ENCODE data around the gene ALDH1A3. TPM values are rescaled to one million over a fixed set of nuclear protein-coding genes. Genes with fewer than 3 reads are reported as not detected.

Gene ALDH1A3
- polyA plus RNA-seq, 4 donors: 3.8 to 37.3 (median 11.4) TPM

- Histone ChIP-seq H3K4me1 (ENCODE audit: control insufficient read depth in 3 of 3, insufficient read depth in 2 of 3, low read depth in 1 of 3, low read length in 2 of 3) (no peaks in the 10 kb centered on the region), H3K9me3 (ENCODE audit: control insufficient read depth in 2 of 2, insufficient read depth in 1 of 2, low read depth in 1 of 2, low read length in 1 of 2) (peaks cover 0 to 4% of the 10 kb centered on the region in 2 donors), H3K36me3 (ENCODE audit: control insufficient read depth in 3 of 3, insufficient read depth in 2 of 3, low read depth in 1 of 3, low read length in 3 of 3) (peaks cover 0 to 15% (median 0%) of the 10 kb centered on the region in 3 donors), H3K27me3 (ENCODE audit: control insufficient read depth in 3 of 3, insufficient read depth in 3 of 3, low read length in 3 of 3) (peaks cover 0 to 4% (median 0%) of the 10 kb centered on the region in 3 donors), H3K4me3 (ENCODE audit: low read depth in 1 of 3, low read length in 3 of 3) (no peak overlapping the region), H3K27ac (ENCODE audit: low read depth in 1 of 3, low read length in 2 of 3) (peak overlapping the region in 1 of 3 donors; percentile 10)
- FAIRE-seq (no peak), DNase-seq (no peak)
- 73 to 89% (median 85%) methylated on average over 4 of the region's 4 CpGs for WGBS, 3 donors
Measured at GRCh38 chr15:100909565-100909964, 29.9 kb downstream of the ALDH1A3 start.

DNA sequence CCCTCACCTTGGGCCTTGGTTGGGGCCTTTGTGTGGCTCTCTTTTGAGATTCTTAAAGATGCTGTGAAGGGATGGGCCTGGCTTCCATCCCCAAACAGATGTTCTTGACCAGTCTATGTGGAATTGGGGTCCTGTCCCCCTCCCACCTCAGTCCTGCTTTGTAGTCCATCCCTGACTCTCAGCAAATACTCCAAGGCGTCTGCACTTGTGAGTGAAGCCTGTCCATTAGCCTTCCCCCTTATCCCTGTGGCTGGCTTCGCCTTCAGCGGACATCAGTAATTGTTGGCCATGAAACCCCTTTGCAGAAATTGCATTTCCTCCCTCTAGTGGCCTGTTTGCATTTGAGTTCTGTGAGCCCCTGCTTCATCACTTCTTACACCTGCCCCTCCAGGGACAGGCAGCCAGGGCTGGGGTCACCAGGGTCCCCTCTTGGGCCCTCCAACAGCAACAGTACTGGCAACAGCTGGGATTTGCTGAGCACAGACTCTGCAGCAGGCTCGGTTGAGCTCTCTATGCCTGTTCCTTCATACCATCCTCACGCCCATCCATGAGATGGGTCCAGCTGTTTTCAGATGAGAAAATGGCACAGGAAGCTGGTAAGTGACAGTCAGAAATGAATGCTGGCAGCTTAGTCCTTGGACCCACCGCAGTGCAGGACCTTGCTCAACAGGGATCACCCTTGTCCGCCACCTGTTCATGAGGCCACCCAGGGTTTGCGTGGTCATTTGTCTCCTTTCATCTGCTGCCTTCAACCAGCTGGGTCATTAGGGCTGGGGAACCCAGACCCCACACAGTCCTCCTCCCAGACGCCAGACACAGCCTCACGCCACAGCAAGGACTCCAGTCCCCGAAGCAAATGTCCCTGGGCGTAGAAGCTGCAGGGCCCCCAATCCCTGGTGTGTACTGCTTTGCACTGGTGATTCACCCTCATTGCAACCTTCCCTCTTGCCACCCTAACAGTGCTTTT, 30.6 kb downstream of the ALDH1A3 start:
- Histone ChIP-seq H3K27me3 (ENCODE audit: control insufficient read depth in 3 of 3, insufficient read depth in 3 of 3, low read length in 3 of 3) (peaks cover 0 to 4% (median 0%) of the 10 kb centered on the region in 3 donors), H3K36me3 (ENCODE audit: control insufficient read depth in 3 of 3, insufficient read depth in 2 of 3, low read depth in 1 of 3, low read length in 3 of 3) (peaks cover 0 to 15% (median 0%) of the 10 kb centered on the region in 3 donors), H3K4me1 (ENCODE audit: control insufficient read depth in 3 of 3, insufficient read depth in 2 of 3, low read depth in 1 of 3, low read length in 2 of 3) (no peaks in the 10 kb centered on the region), H3K9me3 (ENCODE audit: control insufficient read depth in 2 of 2, insufficient read depth in 1 of 2, low read depth in 1 of 2, low read length in 1 of 2) (peaks cover 0 to 4% of the 10 kb centered on the region in 2 donors), H3K27ac (ENCODE audit: low read depth in 1 of 3, low read length in 2 of 3) (peak overlapping the region in 1 of 3 donors; percentile 10), H3K4me3 (ENCODE audit: low read depth in 1 of 3, low read length in 3 of 3) (no peak overlapping the region)
- FAIRE-seq (no peak), DNase-seq (no peak)
- 76 to 85% (median 80%) methylated on average over 12 of the region's 12 CpGs for WGBS, 3 donors

DNA sequence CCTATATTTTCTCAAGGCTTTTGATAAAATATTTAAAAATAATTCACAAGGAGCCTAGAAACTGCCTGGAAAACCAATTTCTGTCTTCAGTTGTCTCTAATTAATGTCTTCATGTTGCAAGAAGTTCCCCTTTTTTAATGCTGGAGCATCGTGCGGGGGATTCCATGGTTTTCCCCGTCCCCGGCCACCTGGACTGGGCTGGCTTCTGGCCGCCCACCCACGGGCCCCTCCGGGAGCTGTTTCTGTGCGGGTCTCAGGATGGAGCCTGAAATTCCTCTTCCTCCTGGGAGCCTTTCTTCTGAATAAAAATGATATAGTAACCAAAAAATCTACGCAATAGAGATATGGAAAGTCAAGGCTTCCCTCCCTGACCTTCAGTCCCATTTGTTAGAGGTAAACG, 31.5 kb downstream of the ALDH1A3 start:
- H3K27ac ChIP-seq (ENCODE audit: low read depth in 1 of 3, low read length in 2 of 3): no peak overlapping the region
- FAIRE-seq: no peak

DNA sequence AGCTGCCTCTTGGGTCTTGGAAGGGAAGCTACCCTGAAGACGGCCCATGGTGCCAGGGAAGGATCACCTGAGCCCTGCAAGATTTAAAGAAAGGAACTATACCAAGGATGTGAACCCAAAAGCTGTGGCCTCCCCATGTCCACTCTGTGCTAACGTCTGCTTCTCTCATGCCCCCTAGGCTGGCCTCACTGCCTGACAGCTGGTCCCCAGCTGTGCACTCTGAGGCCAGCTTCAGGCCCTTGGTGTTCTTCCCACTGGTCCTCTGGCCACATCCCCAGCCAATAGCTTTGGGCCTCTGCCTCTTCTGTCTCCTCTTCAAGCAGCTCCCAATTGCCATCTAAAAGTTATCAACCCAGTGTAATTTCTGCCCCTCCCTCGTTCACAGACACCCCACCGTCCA, 34.3 kb downstream of the ALDH1A3 start:
- H3K36me3 ChIP-seq (ENCODE audit: control insufficient read depth in 3 of 3, insufficient read depth in 2 of 3, low read depth in 1 of 3, low read length in 3 of 3): peaks cover 0 to 8% (median 0%) of the 10 kb centered on the region in 3 donors
- H3K9me3 ChIP-seq (ENCODE audit: control insufficient read depth in 2 of 2, insufficient read depth in 1 of 2, low read depth in 1 of 2, low read length in 1 of 2): peaks cover 0 to 4% of the 10 kb centered on the region in 2 donors
- FAIRE-seq (no peak), DNase-seq (no peak)
- H3K27ac ChIP-seq (ENCODE audit: low read depth in 1 of 3, low read length in 2 of 3): no peak overlapping the region
- H3K27me3 ChIP-seq (ENCODE audit: control insufficient read depth in 3 of 3, insufficient read depth in 3 of 3, low read length in 3 of 3): peaks cover 0 to 14% (median 0%) of the 10 kb centered on the region in 3 donors
- 76 to 90% (median 85%) methylated on average over 4 of the region's 4 CpGs for WGBS, 3 donors
- H3K4me3 ChIP-seq (ENCODE audit: low read depth in 1 of 3, low read length in 3 of 3): no peak overlapping the region
- peaks cover 0 to 6% (median 0%) of the 10 kb centered on the region in 3 donors for H3K4me1 ChIP-seq (ENCODE audit: control insufficient read depth in 3 of 3, insufficient read depth in 2 of 3, low read depth in 1 of 3, low read length in 2 of 3)

More for the DNA sequence above, 31.5 kb downstream of the ALDH1A3 start:
- H3K9me3 ChIP-seq (ENCODE audit: control insufficient read depth in 2 of 2, insufficient read depth in 1 of 2, low read depth in 1 of 2, low read length in 1 of 2): peaks cover 0 to 4% of the 10 kb centered on the region in 2 donors
- no peak overlapping the region for H3K4me3 ChIP-seq (ENCODE audit: low read depth in 1 of 3, low read length in 3 of 3)
- no peak for DNase-seq
- WGBS, 3 donors: 86 to 89% (median 86%) methylated on average over 10 of the region's 10 CpGs
- H3K27me3 ChIP-seq (ENCODE audit: control insufficient read depth in 3 of 3, insufficient read depth in 3 of 3, low read length in 3 of 3): peaks cover 0 to 4% (median 0%) of the 10 kb centered on the region in 3 donors
- H3K4me1 ChIP-seq (ENCODE audit: control insufficient read depth in 3 of 3, insufficient read depth in 2 of 3, low read depth in 1 of 3, low read length in 2 of 3): no peaks in the 10 kb centered on the region
- H3K36me3 ChIP-seq (ENCODE audit: control insufficient read depth in 3 of 3, insufficient read depth in 2 of 3, low read depth in 1 of 3, low read length in 3 of 3): peaks cover 0 to 10% (median 0%) of the 10 kb centered on the region in 3 donors

DNA sequence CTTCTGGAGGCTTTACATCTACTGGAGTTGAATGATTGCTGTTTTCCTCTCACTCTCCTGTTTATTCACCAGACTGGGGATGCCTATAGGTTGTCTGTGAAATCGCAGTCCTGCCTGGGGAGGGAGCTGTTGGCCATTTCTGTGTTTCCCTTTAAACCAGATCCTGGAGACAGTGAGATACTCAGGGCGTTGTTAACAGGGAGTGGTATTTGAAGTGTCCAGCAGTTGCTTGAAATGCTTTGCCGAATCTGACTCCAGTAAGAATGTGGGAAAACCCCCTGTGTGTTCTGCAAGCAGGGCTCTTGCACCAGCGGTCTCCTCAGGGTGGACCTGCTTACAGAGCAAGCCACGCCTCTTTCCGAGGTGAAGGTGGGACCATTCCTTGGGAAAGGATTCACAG, 35.2 kb downstream of the ALDH1A3 start:
- peak in 1 of 2 donors; percentile 19 for DNase-seq
- 71 to 87% (median 82%) methylated on average over 6 of the region's 6 CpGs for WGBS, 3 donors

GRCh38 chr15:100918034-100918689, 38.5 kb downstream of the ALDH1A3 start:
- FAIRE-seq: no peak
- peaks cover 0 to 2% (median 0%) of the 10 kb centered on the region in 3 donors for H3K36me3 ChIP-seq (ENCODE audit: control insufficient read depth in 3 of 3, insufficient read depth in 2 of 3, low read depth in 1 of 3, low read length in 3 of 3)
- peaks cover 0 to 35% (median 0%) of the 10 kb centered on the region in 3 donors for H3K27me3 ChIP-seq (ENCODE audit: control insufficient read depth in 3 of 3, insufficient read depth in 3 of 3, low read length in 3 of 3)
- peaks cover 0 to 6% (median 0%) of the 10 kb centered on the region in 3 donors for H3K4me1 ChIP-seq (ENCODE audit: control insufficient read depth in 3 of 3, insufficient read depth in 2 of 3, low read depth in 1 of 3, low read length in 2 of 3)
- WGBS, 3 donors: 1 to 2% (median 1%) methylated on average over 41 to 42 of the region's 42 CpGs
- peak overlapping the region in 2 of 3 donors; percentile 30 to 88 for H3K27ac ChIP-seq (ENCODE audit: low read depth in 1 of 3, low read length in 2 of 3)
- peak overlapping the region; percentile 39 to 84 (median 49) for H3K4me3 ChIP-seq (ENCODE audit: low read depth in 1 of 3, low read length in 3 of 3)
- peaks cover 0 to 4% of the 10 kb centered on the region in 2 donors for H3K9me3 ChIP-seq (ENCODE audit: control insufficient read depth in 2 of 2, insufficient read depth in 1 of 2, low read depth in 1 of 2, low read length in 1 of 2)
- peak; percentile 82 to 88 for DNase-seq

More for the DNA sequence above, 35.2 kb downstream of the ALDH1A3 start:
- H3K36me3 ChIP-seq (ENCODE audit: control insufficient read depth in 3 of 3, insufficient read depth in 2 of 3, low read depth in 1 of 3, low read length in 3 of 3): peaks cover 0 to 8% (median 0%) of the 10 kb centered on the region in 3 donors
- no peak overlapping the region for H3K27ac ChIP-seq (ENCODE audit: low read depth in 1 of 3, low read length in 2 of 3)
- peaks cover 0 to 18% (median 0%) of the 10 kb centered on the region in 3 donors for H3K27me3 ChIP-seq (ENCODE audit: control insufficient read depth in 3 of 3, insufficient read depth in 3 of 3, low read length in 3 of 3)
- H3K9me3 ChIP-seq (ENCODE audit: control insufficient read depth in 2 of 2, insufficient read depth in 1 of 2, low read depth in 1 of 2, low read length in 1 of 2): peaks cover 0 to 4% of the 10 kb centered on the region in 2 donors
- no peak for FAIRE-seq
- no peak overlapping the region for H3K4me3 ChIP-seq (ENCODE audit: low read depth in 1 of 3, low read length in 3 of 3)
- peaks cover 0 to 6% (median 0%) of the 10 kb centered on the region in 3 donors for H3K4me1 ChIP-seq (ENCODE audit: control insufficient read depth in 3 of 3, insufficient read depth in 2 of 3, low read depth in 1 of 3, low read length in 2 of 3)

DNA sequence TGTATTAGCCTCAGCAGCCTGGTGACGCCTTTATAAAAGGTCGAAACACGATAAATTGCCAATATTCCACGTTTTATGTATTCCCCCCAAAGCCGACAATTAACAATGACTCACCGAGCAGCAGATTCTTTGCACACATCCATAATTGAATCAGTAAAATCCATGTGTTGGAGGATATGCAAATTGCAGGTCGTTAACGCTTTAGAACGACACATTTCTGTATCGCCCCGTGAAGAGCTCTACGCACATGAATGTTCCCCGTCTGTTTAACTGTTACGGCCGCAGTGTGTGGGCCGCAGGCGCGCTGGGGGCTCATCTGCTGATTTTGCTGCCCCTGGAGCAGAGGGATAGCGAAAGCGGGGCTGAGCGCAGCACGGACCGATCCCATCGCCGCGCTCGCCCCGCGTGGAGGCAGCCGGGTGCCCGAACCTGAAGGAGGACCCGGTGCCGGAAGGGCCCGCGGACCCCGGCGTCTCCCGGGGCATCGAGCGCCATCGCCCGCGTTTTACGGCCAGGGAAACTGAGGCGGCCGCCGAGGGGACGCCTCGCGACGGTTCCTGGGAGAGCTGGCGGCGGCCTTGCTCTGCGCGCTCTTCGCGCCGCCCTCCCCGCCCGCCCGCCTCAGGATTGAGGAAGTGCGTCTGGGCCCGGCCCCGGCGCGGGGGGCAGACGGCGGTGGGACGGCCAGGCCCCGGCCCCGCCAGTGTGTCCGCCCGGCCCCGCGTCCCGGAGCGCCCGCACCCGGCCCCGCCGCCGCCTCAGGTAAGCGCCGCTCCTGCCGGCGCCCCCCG, 39.3 kb downstream of the ALDH1A3 start, which contains the start of gene LRRK1:
LRRK1 (plus strand) TSS at position 668 of the 791 bp plus-strand sequence. CDS start 5,276 bp downstream, outside the sequence.
- DNase-seq (peak; percentile 45 to 70), FAIRE-seq (no peak)
- peaks cover 0 to 2% (median 0%) of the 10 kb centered on the region in 3 donors for H3K36me3 ChIP-seq (ENCODE audit: control insufficient read depth in 3 of 3, insufficient read depth in 2 of 3, low read depth in 1 of 3, low read length in 3 of 3)
- H3K27ac ChIP-seq (ENCODE audit: low read depth in 1 of 3, low read length in 2 of 3): peak within 1 kb of the TSS; percentile 4 to 88 (median 50)
- 0 to 1% (median 1%) methylated on average over 57 to 87 of the region's 87 CpGs for WGBS, 3 donors
- H3K9me3 ChIP-seq (ENCODE audit: control insufficient read depth in 2 of 2, insufficient read depth in 1 of 2, low read depth in 1 of 2, low read length in 1 of 2): no peaks in the 10 kb centered on the region
- peaks cover 0 to 31% (median 0%) of the 10 kb centered on the region in 3 donors for H3K27me3 ChIP-seq (ENCODE audit: control insufficient read depth in 3 of 3, insufficient read depth in 3 of 3, low read length in 3 of 3)
- H3K4me1 ChIP-seq (ENCODE audit: control insufficient read depth in 3 of 3, insufficient read depth in 2 of 3, low read depth in 1 of 3, low read length in 2 of 3): peaks cover 0 to 6% (median 0%) of the 10 kb centered on the region in 3 donors
- H3K4me3 ChIP-seq (ENCODE audit: low read depth in 1 of 3, low read length in 3 of 3): peak within 1 kb of the TSS; percentile 43 to 84 (median 73)

All from small intestine (tissue), 7 donors.